ENCODE results near the gene ULK2.

The ULK2 gene

GRCh38 chr17:19752216-19753050 lies 115.3 kb downstream of the ULK2 start:
- Mint-ChIP-seq H3K9me3 (no peaks in the 10 kb centered on the region), H3K27ac (no peak overlapping the region), H3K4me1 (peaks cover 24% of the 10 kb centered on the region), H3K36me3 (ENCODE audit: low read depth) (no peaks in the 10 kb centered on the region), H3K27me3 (peaks cover 15% of the 10 kb centered on the region), H3K4me3 (no peak overlapping the region)
- no peak for DNase-seq
- ATAC-seq: no peak

DNA sequence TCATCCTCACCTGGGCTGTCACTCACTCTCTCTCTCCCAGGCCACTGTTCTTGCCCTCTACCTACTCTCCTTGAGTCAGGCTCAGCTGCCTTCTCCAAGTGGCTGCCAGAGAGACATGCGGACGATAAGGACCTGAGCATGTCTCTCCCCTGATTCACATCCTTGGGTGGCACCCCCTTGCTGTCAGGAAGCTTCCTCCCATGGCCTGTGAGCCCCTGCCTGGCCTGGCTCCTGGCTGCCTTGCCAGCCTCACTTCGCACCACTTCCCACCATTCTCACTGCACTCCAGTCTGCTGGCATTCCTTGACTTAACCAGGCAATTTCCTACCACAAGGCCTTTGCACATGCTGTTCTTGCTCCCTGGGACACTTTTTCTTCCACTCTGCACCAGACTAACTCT lies 116.9 kb downstream of the ULK2 start:
- Mint-ChIP-seq H3K4me3 (no peak overlapping the region), H3K9me3 (no peaks in the 10 kb centered on the region), H3K27me3 (peaks cover 11% of the 10 kb centered on the region), H3K27ac (no peak overlapping the region), H3K4me1 (peaks cover 18% of the 10 kb centered on the region), H3K36me3 (ENCODE audit: low read depth) (no peaks in the 10 kb centered on the region)
- ATAC-seq (no peak), DNase-seq (no peak)

GRCh38 chr17:19750020-19750572 lies 117.6 kb downstream of the ULK2 start:
- no peaks in the 10 kb centered on the region for H3K9me3 Mint-ChIP-seq
- peaks cover 9% of the 10 kb centered on the region for H3K27me3 Mint-ChIP-seq
- peaks cover 14% of the 10 kb centered on the region for H3K4me1 Mint-ChIP-seq
- H3K27ac Mint-ChIP-seq: no peak overlapping the region
- no peak overlapping the region for H3K4me3 Mint-ChIP-seq
- no peak for DNase-seq
- H3K36me3 Mint-ChIP-seq (ENCODE audit: low read depth): no peaks in the 10 kb centered on the region
- no peak for ATAC-seq

GRCh38 chr17:19748807-19749193 lies 118.9 kb downstream of the ULK2 start:
- Mint-ChIP-seq H3K4me3 (no peak overlapping the region), H3K27ac (no peak overlapping the region), H3K4me1 (peaks cover 8% of the 10 kb centered on the region), H3K9me3 (no peaks in the 10 kb centered on the region), H3K36me3 (ENCODE audit: low read depth) (no peaks in the 10 kb centered on the region), H3K27me3 (peaks cover 9% of the 10 kb centered on the region)
- DNase-seq: no peak
- ATAC-seq: no peak

GRCh38 chr17:19747829-19748806 lies 119.6 kb downstream of the ULK2 start, which contains the start of gene ALDH3A1:
TSS of gene ALDH3A1 (minus strand) at chr17:19748298. CDS start at chr17:19745129, 3,169 bp downstream.
- Mint-ChIP-seq H3K4me1 (peaks cover 8% of the 10 kb centered on the region), H3K9me3 (no peaks in the 10 kb centered on the region), H3K27ac (no peak within 1 kb of the TSS), H3K4me3 (no peak within 1 kb of the TSS), H3K27me3 (peaks cover 9% of the 10 kb centered on the region), H3K36me3 (ENCODE audit: low read depth) (no peaks in the 10 kb centered on the region)
- ATAC-seq (no peak), DNase-seq (no peak)

GRCh38 chr17:19747159-19747719 lies 120.5 kb downstream of the ULK2 start:
- H3K27me3 Mint-ChIP-seq: peaks cover 7% of the 10 kb centered on the region
- no peak for ATAC-seq
- peaks cover 8% of the 10 kb centered on the region for H3K4me1 Mint-ChIP-seq

DNA sequence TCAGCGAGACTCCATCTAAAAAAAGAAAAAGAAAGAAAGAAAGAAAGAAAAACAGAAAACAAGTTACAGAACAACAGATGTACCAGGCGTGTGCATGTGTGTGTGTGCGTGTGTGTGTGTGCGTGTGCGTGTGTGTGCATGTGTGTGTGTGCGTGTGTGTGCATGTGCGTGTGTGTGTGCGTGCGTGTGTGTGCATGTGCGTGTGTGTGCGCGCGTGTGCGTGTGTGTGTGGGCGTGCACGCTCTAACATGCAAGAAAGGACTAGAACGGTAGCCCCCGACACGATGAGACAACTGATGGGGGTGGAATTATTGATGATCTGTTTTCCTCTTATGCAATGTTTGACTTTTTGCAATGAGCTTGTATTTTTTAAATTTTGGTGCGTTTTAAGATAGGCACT lies 121.2 kb downstream of the ULK2 start:
- ATAC-seq (no peak), DNase-seq (no peak)
- Mint-ChIP-seq H3K9me3 (no peaks in the 10 kb centered on the region), H3K27ac (no peak overlapping the region), H3K4me3 (no peak overlapping the region), H3K4me1 (peaks cover 5% of the 10 kb centered on the region), H3K36me3 (ENCODE audit: low read depth) (no peaks in the 10 kb centered on the region), H3K27me3 (peaks cover 5% of the 10 kb centered on the region)

More at GRCh38 chr17:19747159-19747719, 120.5 kb downstream of the ULK2 start:
- DNase-seq: no peak
- Mint-ChIP-seq H3K36me3 (ENCODE audit: low read depth) (no peaks in the 10 kb centered on the region), H3K9me3 (no peaks in the 10 kb centered on the region), H3K4me3 (no peak overlapping the region), H3K27ac (no peak overlapping the region)

DNA sequence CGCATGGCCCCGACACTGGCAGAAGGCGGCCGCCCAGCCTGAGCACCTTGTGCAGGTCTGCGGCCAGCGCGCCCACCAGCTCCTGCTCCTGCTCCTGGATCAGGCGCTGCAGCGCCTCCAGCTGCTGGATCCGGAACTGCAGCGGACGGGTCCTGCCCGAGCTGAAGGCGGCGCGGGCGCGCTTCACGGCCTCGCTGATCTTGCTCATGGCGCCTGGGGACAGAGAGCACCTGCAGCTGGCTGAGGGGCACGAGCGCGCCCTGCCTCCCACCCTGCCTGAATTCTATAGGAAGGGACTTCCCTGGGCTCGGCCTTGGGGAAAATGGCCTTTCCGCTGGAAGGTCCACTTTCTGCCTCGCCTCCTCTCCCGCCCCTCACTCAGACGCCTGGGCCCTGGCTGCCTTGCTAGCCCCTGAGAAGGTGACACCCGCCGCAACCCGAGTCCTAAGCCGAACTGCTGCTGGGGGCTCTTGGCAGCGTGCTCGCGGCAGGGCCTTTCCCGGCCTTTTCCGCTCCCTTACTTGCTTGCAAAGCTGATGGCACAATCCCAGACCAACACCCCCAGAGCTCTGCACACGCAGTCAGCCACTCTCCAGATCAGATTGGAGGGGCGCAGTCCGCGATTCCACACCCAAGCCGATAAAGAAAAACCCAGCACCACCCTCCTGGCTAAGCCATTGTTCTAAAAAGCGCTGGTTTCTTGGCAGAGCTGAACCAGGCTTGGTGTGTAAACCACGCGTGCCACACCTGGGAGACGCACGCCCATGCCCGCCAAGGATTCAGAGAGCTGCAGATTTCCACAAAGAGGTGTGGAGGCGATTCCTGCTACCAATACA lies 122.6 kb downstream of the ULK2 start:
- DNase-seq (peak; percentile 93), ATAC-seq (peak; percentile 82)
- H3K27ac Mint-ChIP-seq: no peak overlapping the region
- H3K27me3 Mint-ChIP-seq: peaks cover 2% of the 10 kb centered on the region
- peak overlapping the region; percentile 67 for H3K4me3 Mint-ChIP-seq
- no peaks in the 10 kb centered on the region for H3K9me3 Mint-ChIP-seq
- peaks cover 5% of the 10 kb centered on the region for H3K4me1 Mint-ChIP-seq
- H3K36me3 Mint-ChIP-seq (ENCODE audit: low read depth): no peaks in the 10 kb centered on the region

DNA sequence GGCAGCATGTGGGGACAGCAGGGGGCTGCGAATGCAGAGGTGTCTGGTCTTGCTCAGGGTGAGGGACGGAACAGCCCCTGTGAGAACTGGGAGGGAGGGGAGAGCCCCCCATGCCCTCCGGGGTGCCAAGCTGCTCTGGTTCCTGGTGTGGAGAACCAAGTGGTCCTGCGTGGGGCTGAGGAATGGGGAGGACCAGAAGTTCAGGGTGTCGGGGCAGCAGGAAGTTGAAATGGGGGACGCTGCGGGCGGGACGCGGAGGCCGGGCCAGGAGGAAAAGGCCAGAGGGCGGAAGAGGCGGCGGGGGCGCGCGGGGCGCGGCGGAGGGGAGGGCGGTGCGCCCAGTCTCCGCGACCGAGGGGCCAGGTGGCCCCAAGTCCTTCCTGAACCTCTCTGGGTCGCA lies 123.2 kb downstream of the ULK2 start:
- ATAC-seq (peak; percentile 11), DNase-seq (no peak)
- H3K4me3 Mint-ChIP-seq: peak overlapping the region; percentile 67
- peak overlapping the region; percentile 60 for H3K27ac Mint-ChIP-seq
- H3K36me3 Mint-ChIP-seq (ENCODE audit: low read depth): no peaks in the 10 kb centered on the region
- H3K4me1 Mint-ChIP-seq: peaks cover 5% of the 10 kb centered on the region
- peaks cover 2% of the 10 kb centered on the region for H3K27me3 Mint-ChIP-seq
- H3K9me3 Mint-ChIP-seq: no peaks in the 10 kb centered on the region

- Mint-ChIP-seq H3K4me1 (peaks cover 5% of the 10 kb centered on the region), H3K27me3 (peaks cover 2% of the 10 kb centered on the region), H3K9me3 (no peaks in the 10 kb centered on the region), H3K4me3 (peak overlapping the region; percentile 67), H3K27ac (no peak overlapping the region), H3K36me3 (ENCODE audit: low read depth) (no peaks in the 10 kb centered on the region)
- DNase-seq (no peak), ATAC-seq (no peak)
Observed at GRCh38 chr17:19743101-19744100, 124.3 kb downstream of the ULK2 start.

DNA sequence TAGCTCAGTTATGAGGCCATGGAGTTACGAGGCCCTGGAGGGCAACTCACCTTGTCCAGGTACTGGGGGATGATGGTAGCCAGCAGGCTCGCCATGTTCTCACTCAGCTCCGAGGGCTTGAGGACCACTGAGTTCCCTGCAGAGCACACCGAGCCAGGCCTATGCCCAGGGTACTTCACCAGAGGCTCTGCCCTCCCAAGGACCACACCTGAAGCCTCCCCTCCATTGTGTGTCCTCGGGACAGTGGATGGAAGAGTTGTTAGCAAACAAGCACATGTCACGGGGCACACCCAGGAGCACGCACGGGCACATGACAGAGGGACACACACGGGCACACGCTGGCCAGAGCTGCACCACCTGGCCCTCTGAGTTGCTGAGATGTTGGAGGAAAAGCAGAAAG lies 125.2 kb downstream of the ULK2 start:
- H3K9me3 Mint-ChIP-seq: no peaks in the 10 kb centered on the region
- H3K36me3 Mint-ChIP-seq (ENCODE audit: low read depth): no peaks in the 10 kb centered on the region
- peaks cover 2% of the 10 kb centered on the region for H3K27me3 Mint-ChIP-seq
- H3K4me1 Mint-ChIP-seq: peaks cover 5% of the 10 kb centered on the region
- H3K4me3 Mint-ChIP-seq: no peak overlapping the region
- H3K27ac Mint-ChIP-seq: no peak overlapping the region
- ATAC-seq (no peak), DNase-seq (no peak)

DNA sequence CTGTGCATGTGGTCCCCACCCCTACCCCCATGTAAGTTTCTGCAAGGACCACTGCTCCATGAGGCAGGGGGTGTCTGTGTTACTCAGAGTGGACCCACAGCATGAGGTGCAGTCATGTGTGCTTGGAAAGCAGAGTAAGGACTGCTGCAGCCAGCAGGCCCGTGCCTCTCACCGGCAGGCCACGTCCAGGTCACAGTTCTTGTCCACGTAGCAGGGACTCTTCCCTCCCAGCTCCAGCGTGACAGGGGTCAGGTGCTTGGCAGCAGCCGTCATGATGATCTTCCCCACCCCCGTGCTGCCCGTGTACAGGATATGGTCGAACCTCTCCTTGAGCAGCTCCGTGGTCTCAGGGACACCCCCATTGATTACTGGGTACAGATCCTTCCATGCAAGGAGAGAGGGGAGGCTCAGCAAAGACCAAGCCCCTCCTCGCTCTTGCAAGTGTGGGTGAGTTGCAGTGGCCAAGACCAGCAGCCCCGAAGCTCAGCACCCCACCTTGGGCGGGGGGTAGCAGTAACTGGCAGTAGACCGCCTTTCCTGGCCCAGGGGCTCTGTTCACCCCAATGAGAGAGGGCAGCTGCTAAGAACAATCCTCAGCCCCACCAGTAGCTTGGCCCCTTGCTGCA lies 125.8 kb downstream of the ULK2 start:
- H3K27me3 Mint-ChIP-seq: peaks cover 2% of the 10 kb centered on the region
- H3K27ac Mint-ChIP-seq: no peak overlapping the region
- no peaks in the 10 kb centered on the region for H3K9me3 Mint-ChIP-seq
- DNase-seq (no peak), ATAC-seq (no peak)
- H3K36me3 Mint-ChIP-seq (ENCODE audit: low read depth): no peaks in the 10 kb centered on the region
- no peak overlapping the region for H3K4me3 Mint-ChIP-seq
- H3K4me1 Mint-ChIP-seq: peaks cover 5% of the 10 kb centered on the region

Data from activated naive CD8-positive, alpha-beta T cell treated with anti-CD3 and anti-CD28 coated beads, Interleukin-2, amount 50 U/mL, for 24 hours (primary cell).